CD14-positive monocyte (primary cell): ENCODE results near the gene CABYR. TPM values are rescaled to one million over a fixed set of nuclear protein-coding genes. Genes with fewer than 3 reads are reported as not detected.

ENCODE experiments used
- DNase-seq, 3 donors: peaks; one replicate each; pipeline ENCODE4 v3.0.0-alpha.2; 2011 to 2022
- H2AFZ ChIP-seq: 2 replicates; pipeline ENCODE4 v1.6.0; 2012; ENCODE audit warnings: mild to moderate bottlenecking, low read depth, low read length, inconsistent platforms; ENCODE audit not compliant: insufficient read depth, poor library complexity, severe bottlenecking
- H3K27ac ChIP-seq, 2 donors: 1 replicate in 1 of 2; 2 replicates in 1 of 2; pipeline ENCODE4 v1.5.1; 2012 to 2013; ENCODE audit warnings: low read length in 2 of 2, control low read depth in 1 of 2, inconsistent platforms in 1 of 2, low read depth in 1 of 2, mild to moderate bottlenecking in 1 of 2
- H3K27me3 ChIP-seq, 2 donors: one replicate each; pipeline versions ENCODE4 v1.6.0 to v1.6.1; 2011 to 2013; ENCODE audit warnings: low read length in 2 of 2; ENCODE audit not compliant: control insufficient read depth in 2 of 2, insufficient read depth in 2 of 2
- H3K36me3 ChIP-seq, 2 donors: replicated peaks in 1 of 2; 1 replicate in 1 of 2; 2 replicates in 1 of 2; pipeline versions ENCODE4 v1.5.1 to v1.6.1; 2012 to 2013; ENCODE audit warnings: low read length in 2 of 2, control low read depth in 1 of 2, inconsistent platforms in 1 of 2, mild to moderate bottlenecking in 1 of 2; ENCODE audit not compliant: insufficient read depth in 2 of 2, control insufficient read depth in 1 of 2
- H3K4me1 ChIP-seq, 2 donors: 1 replicate in 1 of 2; 2 replicates in 1 of 2; pipeline versions ENCODE4 v1.5.1 to v1.6.1; 2012 to 2013; ENCODE audit warnings: low read length in 2 of 2, control low read depth in 1 of 2, inconsistent platforms in 1 of 2, mild to moderate bottlenecking in 1 of 2, moderate library complexity in 1 of 2; ENCODE audit not compliant: insufficient read depth in 2 of 2, control insufficient read depth in 1 of 2
- H3K4me2 ChIP-seq: replicated peaks from 2 replicates; pipeline ENCODE3; 2012; ENCODE audit warnings: low read length, moderate library complexity, mild to moderate bottlenecking; ENCODE audit not compliant: poor library complexity, severe bottlenecking; ENCODE audit errors: extremely low read depth
- H3K4me3 ChIP-seq, 3 experiments: fragments of 200-600 bp in 1 of 3; sonication (generic) in 1 of 3; replicated peaks in 1 of 3; 1 replicate in 2 of 3; 2 replicates in 1 of 3; pipeline ENCODE4 v1.5.1; 2011 to 2013; ENCODE audit warnings: low read length in 3 of 3, mild to moderate bottlenecking in 3 of 3, control low read depth in 2 of 3, low read depth in 2 of 3, inconsistent platforms in 1 of 3, moderate library complexity in 1 of 3
- H3K79me2 ChIP-seq: 2 replicates; pipeline ENCODE4 v1.6.0; 2012; ENCODE audit warnings: mild to moderate bottlenecking, control low read depth, inconsistent platforms, low read length, moderate library complexity; ENCODE audit not compliant: insufficient read depth
- H3K9ac ChIP-seq: 2 replicates; pipeline ENCODE4 v1.6.0; 2017; ENCODE audit warnings: low read length, mild to moderate bottlenecking; ENCODE audit not compliant: insufficient read depth, poor library complexity, severe bottlenecking
- H3K9me3 ChIP-seq, 2 donors: replicated peaks in 1 of 2; 1 replicate in 1 of 2; 2 replicates in 1 of 2; pipeline versions ENCODE4 v1.5.1 to v1.6.1; 2012 to 2013; ENCODE audit warnings: low read length in 2 of 2, control low read depth in 1 of 2; ENCODE audit not compliant: control insufficient read depth in 1 of 2, insufficient read depth in 1 of 2
- H4K20me1 ChIP-seq: 2 replicates; pipeline ENCODE4 v1.6.0; 2012; ENCODE audit warnings: mild to moderate bottlenecking, low read length, control low read depth, moderate library complexity; ENCODE audit not compliant: insufficient read depth
- H3K27ac Mint-ChIP-seq, 7 donors: one replicate each; pipeline ENCODE4 v1.8.0; 2020; ENCODE audit warnings: mild to moderate bottlenecking in 7 of 7, mixed read lengths in 7 of 7, moderate library complexity in 6 of 7, inconsistent platforms in 2 of 7
- H3K27me3 Mint-ChIP-seq, 3 donors: one replicate each; pipeline ENCODE4 v1.8.0; 2021 to 2022; ENCODE audit warnings: low read depth in 3 of 3, mild to moderate bottlenecking in 3 of 3, mixed read lengths in 3 of 3, moderate library complexity in 3 of 3, inconsistent platforms in 1 of 3
- H3K36me3 Mint-ChIP-seq, 2 donors: one replicate each; pipeline ENCODE4 v1.8.0; 2020; ENCODE audit warnings: mixed read lengths in 2 of 2, inconsistent platforms in 1 of 2, mild to moderate bottlenecking in 1 of 2
- H3K4me1 Mint-ChIP-seq: one replicate; pipeline ENCODE4 v1.8.0; 2020; ENCODE audit warnings: mild to moderate bottlenecking, mixed read lengths
- H3K4me3 Mint-ChIP-seq, 2 donors: one replicate each; pipeline ENCODE4 v1.8.0; 2020; ENCODE audit warnings: mild to moderate bottlenecking in 2 of 2, mixed read lengths in 2 of 2, moderate library complexity in 1 of 2
- H3K9me3 Mint-ChIP-seq, 7 donors: one replicate each; pipeline ENCODE4 v1.8.0; 2020 to 2022; ENCODE audit warnings: mixed read lengths in 7 of 7, mild to moderate bottlenecking in 6 of 7, moderate library complexity in 6 of 7, inconsistent platforms in 2 of 7
- CTCF ChIP-seq: fragments of 200-600 bp; IDR thresholded peaks from one replicate; pipeline ENCODE4 v1.8.0; 2022; ENCODE audit warnings: antibody characterized with exemption, mild to moderate bottlenecking
- WGBS: methylation state at CpG from one replicate; pipeline ENCODE4 v1.1.5; 2013; ENCODE audit warnings: missing lambda C conversion rate; ENCODE audit not compliant: insufficient coverage; 5-methylcytosine and 5-hydroxymethylcytosine counted together
- intact Hi-C, 2 donors: fragments of 100-400 bp; cut with micrococcal nuclease; formaldehyde crosslinking; loops; one replicate each; pipeline versions ENCODE4 v1.15.0 to v1.15.1; 2023
- polyA plus RNA-seq, 3 donors: library from polyadenylated mRNA; depleted of rRNA in 1 of 3; unstranded in 2 of 3; stranded (reverse) in 1 of 3; fragments of 300-500 nt in 2 of 3; fragments of >200 nt in 1 of 3; fragmentation: Illumina TruSeq in 2 of 3; gene quantifications; 1 replicate in 2 of 3; 2 replicates in 1 of 3; pipeline ENCODE4 v1.2.3, GENCODE V29; 2012 to 2021

Gene CABYR
- polyA plus RNA-seq, 3 donors, result 0.07 TPM; not detected in 2

DNA sequence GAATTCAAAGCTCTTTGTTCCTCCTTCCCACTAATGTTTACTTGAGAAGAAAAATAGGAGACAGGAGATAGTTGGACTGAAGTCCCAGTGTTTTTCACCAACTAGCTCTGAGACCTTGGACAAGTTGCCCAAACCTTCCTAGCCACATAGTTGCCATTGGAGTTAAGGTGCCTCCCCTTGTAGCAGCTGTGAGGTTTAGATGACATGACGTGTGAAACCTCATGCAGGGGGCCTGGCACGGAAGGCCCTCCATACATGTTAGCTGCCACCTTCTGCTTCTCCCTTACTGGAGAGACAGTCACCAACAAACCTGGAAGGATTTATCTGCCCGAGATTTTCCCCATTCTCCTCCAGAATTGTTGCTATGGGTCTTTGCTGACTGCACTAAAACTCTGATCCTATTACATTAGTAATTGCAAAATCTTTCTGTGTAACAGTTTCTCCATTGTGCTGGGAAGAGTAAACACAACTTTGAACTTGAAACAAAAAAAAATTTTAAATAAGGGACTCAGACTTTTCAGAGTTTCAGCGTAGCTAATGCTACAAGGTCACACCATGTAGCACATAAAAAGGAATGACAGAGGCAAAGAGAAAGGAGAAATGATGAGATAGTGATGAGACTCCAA, 23.8 kb upstream of the CABYR start:
- Histone ChIP-seq H2AFZ (no peak overlapping the region), H3K9me3 (no peaks in the 10 kb centered on the region), H4K20me1 (no peaks in the 10 kb centered on the region), H3K27me3 (no peaks in the 10 kb centered on the region), H3K4me3 (no peak overlapping the region), H3K4me1 (peaks cover 5 to 6% of the 10 kb centered on the region in 2 donors), H3K9ac (no peak overlapping the region), H3K4me2 (no peak overlapping the region), H3K27ac (no peak overlapping the region), H3K79me2 (no peaks in the 10 kb centered on the region), H3K36me3 (peaks cover 27 to 78% of the 10 kb centered on the region in 2 donors)
- no peak for TF ChIP-seq CTCF
- WGBS, result 76% methylated on average over 3 of the region's 4 CpGs
- Mint-ChIP-seq H3K27me3 (no peaks in the 10 kb centered on the region), H3K4me1 (peaks cover 9% of the 10 kb centered on the region), H3K27ac (peak overlapping the region in 4 of 7 donors; percentile 11 to 25 (median 13)), H3K9me3 (peaks cover 0 to 2% (median 0%) of the 10 kb centered on the region in 7 donors), H3K4me3 (no peak overlapping the region), H3K36me3 (peaks cover 55 to 64% of the 10 kb centered on the region in 2 donors)
- no peak for DNase-seq
- intact Hi-C loops, result loop anchor here in 1 of 2 donors (10.0 kb wide), 1 partner anchor 100 kb away; the partner anchor contains the start of gene TTC39C

DNA sequence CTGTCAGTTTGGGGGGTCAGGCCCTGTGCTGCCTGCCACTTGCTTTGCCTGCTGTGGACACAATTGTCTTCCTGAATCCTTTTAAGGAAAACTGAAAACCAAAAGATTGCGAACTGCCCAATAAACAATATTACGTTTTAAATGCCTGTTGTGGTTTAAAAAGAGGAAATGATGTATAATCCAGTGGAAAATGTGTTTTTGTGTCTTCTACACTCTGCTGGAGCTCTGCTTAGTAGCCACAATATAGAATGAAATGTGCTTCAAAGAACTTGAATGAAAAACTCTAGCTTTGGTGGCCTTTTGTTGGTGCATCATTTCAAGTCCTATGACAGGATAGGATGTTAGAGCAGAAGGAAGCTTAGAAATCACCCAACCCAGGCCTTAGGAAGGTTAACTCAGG, 23.2 kb upstream of the CABYR start:
- Histone ChIP-seq H2AFZ (no peak overlapping the region), H3K79me2 (no peaks in the 10 kb centered on the region), H3K27ac (no peak overlapping the region), H3K4me2 (no peak overlapping the region), H3K4me1 (peaks cover 5 to 6% of the 10 kb centered on the region in 2 donors), H4K20me1 (no peaks in the 10 kb centered on the region), H3K36me3 (peaks cover 32 to 81% of the 10 kb centered on the region in 2 donors), H3K9me3 (no peaks in the 10 kb centered on the region), H3K27me3 (no peaks in the 10 kb centered on the region), H3K4me3 (no peak overlapping the region), H3K9ac (no peak overlapping the region)
- no CpG with 5 or more reads among the region's 2 CpGs for WGBS
- Mint-ChIP-seq H3K4me1 (peaks cover 9% of the 10 kb centered on the region), H3K27me3 (no peaks in the 10 kb centered on the region), H3K27ac (peak overlapping the region in 5 of 7 donors; percentile 11 to 66 (median 25)), H3K9me3 (peaks cover 0 to 2% (median 0%) of the 10 kb centered on the region in 7 donors), H3K4me3 (no peak overlapping the region), H3K36me3 (peaks cover 61 to 70% of the 10 kb centered on the region in 2 donors)
- no peak for DNase-seq
- intact Hi-C loops, result loop anchor here in 1 of 2 donors (10.0 kb wide), 1 partner anchor 101 kb away; the partner anchor contains the start of gene TTC39C
- TF ChIP-seq CTCF, result no peak
